H1 (cell line): Measurements from ENCODE around the gene ST6GALNAC3.

Source experiments
- CBX8 ChIP-seq: fragments of 300-800, 300-1000 bp; sonication (generic); IDR thresholded peaks from 2 replicates; pipeline ENCODE4 v1.7.1; 2016; ENCODE audit warnings: low read depth, low read length, borderline replicate concordance
- CTCF ChIP-seq, 3 experiments: IDR thresholded peaks; 1 replicate in 2 of 3; 2 replicates in 1 of 3; pipeline versions ENCODE4 v1.5.1 to v1.6.1; 2011; ENCODE audit warnings: low read length in 3 of 3, mild to moderate bottlenecking in 3 of 3, inconsistent platforms in 2 of 3, low read depth in 1 of 3, moderate library complexity in 1 of 3; ENCODE audit not compliant: insufficient read depth in 1 of 3; ENCODE audit errors: control extremely low read depth in 1 of 3
- EZH2 ChIP-seq: fragments of 200-600 bp; sonication (generic); IDR thresholded peaks from 2 replicates; pipeline ENCODE4 v1.7.1; 2012; ENCODE audit warnings: low read depth, mild to moderate bottlenecking, moderate library complexity, low read length, inconsistent platforms; ENCODE audit not compliant: severe bottlenecking
- FOSL1 ChIP-seq: IDR thresholded peaks from 2 replicates; pipeline ENCODE4 v1.6.1; 2011; ENCODE audit warnings: mild to moderate bottlenecking, low read depth, low read length, moderate library complexity; ENCODE audit not compliant: insufficient read depth
- MAX ChIP-seq: IDR thresholded peaks from 2 replicates; pipeline ENCODE4 v1.6.1; 2012; ENCODE audit warnings: inconsistent platforms
- POLR2A ChIP-seq, 2 experiments: IDR thresholded peaks; 1 replicate in 1 of 2; 2 replicates in 1 of 2; pipeline ENCODE4 v1.6.1; 2011; ENCODE audit warnings: low read depth in 2 of 2, low read length in 2 of 2, mild to moderate bottlenecking in 2 of 2; ENCODE audit errors: control extremely low read depth in 1 of 2
- POLR2AphosphoS5 ChIP-seq: IDR thresholded peaks from 2 replicates; pipeline ENCODE4 v1.6.1; 2011; ENCODE audit warnings: low read depth, low read length
- RAD21 ChIP-seq, 2 experiments: IDR thresholded peaks in 1 of 2; conservative IDR thresholded peaks in 1 of 2; 2 replicates each; pipeline ENCODE4 v1.6.1; 2011; ENCODE audit warnings: low read depth in 2 of 2, low read length in 2 of 2, improper control_type of control experiment in 1 of 2, inconsistent platforms in 1 of 2, mild to moderate bottlenecking in 1 of 2, moderate library complexity in 1 of 2
- RFX5 ChIP-seq: IDR thresholded peaks from 2 replicates; pipeline ENCODE4 v1.6.1; 2011; ENCODE audit warnings: low read depth, low read length, improper control_type of control experiment, borderline replicate concordance
- SIN3A ChIP-seq, 2 experiments: IDR thresholded peaks in 1 of 2; conservative IDR thresholded peaks in 1 of 2; 2 replicates each; pipeline ENCODE4 v1.6.1; 2011 to 2012; ENCODE audit warnings: low read length in 2 of 2, improper control_type of control experiment in 1 of 2, low read depth in 1 of 2, mild to moderate bottlenecking in 1 of 2
- SUZ12 ChIP-seq: fragments of 200-600 bp; sonication (generic); IDR thresholded peaks from 2 replicates; pipeline ENCODE4 v1.6.1; 2012; ENCODE audit warnings: mild to moderate bottlenecking, inconsistent platforms, low read length, moderate library complexity, mixed read lengths

- no peak for TF ChIP-seq CTCF (IDR thresholded peaks at IDR 0.05; ENCODE audit: control extremely low read depth in 1 of 3, insufficient read depth in 1 of 3, low read depth in 1 of 3, low read length in 3 of 3)
- TF ChIP-seq EZH2, result no peak
- no peak for TF ChIP-seq POLR2AphosphoS5
- TF ChIP-seq POLR2A (IDR thresholded peaks at IDR 0.05; ENCODE audit: control extremely low read depth in 1 of 2, low read depth in 2 of 2, low read length in 2 of 2), result no peak
- no peak for TF ChIP-seq RAD21 (IDR thresholded peaks at IDR 0.05 in 1 of 2, conservative IDR thresholded peaks at IDR 0.05 in 1 of 2; ENCODE audit: low read depth in 2 of 2, low read length in 2 of 2)
- TF ChIP-seq RFX5, result no peak
- no peak for TF ChIP-seq SIN3A (conservative IDR thresholded peaks at IDR 0.05 in 1 of 2, IDR thresholded peaks at IDR 0.05 in 1 of 2; ENCODE audit: low read depth in 1 of 2, low read length in 2 of 2)
- TF ChIP-seq MAX, result no peak
- TF ChIP-seq SUZ12, result no peak
- TF ChIP-seq FOSL1, result no peak
- no peak for TF ChIP-seq CBX8
Measured at GRCh38 chr1:76224752-76225151, 150.2 kb downstream of the ST6GALNAC3 start.
